ENCODE measurements around the gene ABCB10. TPM values are rescaled to one million over a fixed set of nuclear protein-coding genes. Genes with fewer than 3 reads are reported as not detected.
"Not testable (repeated sequence)": the region's sequence is repeated elsewhere in the genome, so short reads cannot be mapped to it uniquely, and the experiment has no call there.

Gene ABCB10
- total RNA-seq, 1 donor from 2014 or later, result 17.6 TPM

DNA sequence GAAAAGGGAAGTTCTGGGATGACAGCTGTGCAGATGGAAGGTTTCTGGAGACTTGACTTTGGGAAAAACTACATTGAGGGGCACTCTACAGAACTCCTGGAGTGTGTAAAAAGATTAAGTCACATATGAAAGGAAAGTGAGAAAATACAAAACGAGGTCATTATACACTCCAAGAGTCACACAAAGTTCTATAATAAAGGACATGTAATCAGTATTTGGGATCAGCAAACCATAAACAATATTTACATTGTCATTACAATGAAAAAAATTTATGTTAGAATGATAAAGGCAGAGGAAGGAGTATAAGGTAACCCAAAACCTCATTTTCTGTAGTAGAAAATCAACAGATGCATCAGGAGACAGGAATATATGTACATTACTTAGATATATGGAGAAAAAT lies 73.2 kb downstream of the ABCB10 start:
- Histone ChIP-seq H3K4me3 (ENCODE audit: low read depth, low read length) (no peak overlapping the region), H3K27me3 (ENCODE audit: control insufficient read depth, insufficient read depth, low read length) (no peaks in the 10 kb centered on the region), H3K36me3 (ENCODE audit: control insufficient read depth, insufficient read depth, low read length) (peaks cover 9% of the 10 kb centered on the region)
- FAIRE-seq (no peak), DNase-seq (ENCODE audit: low read depth) (no peak)
- TF ChIP-seq, protein P1, sequence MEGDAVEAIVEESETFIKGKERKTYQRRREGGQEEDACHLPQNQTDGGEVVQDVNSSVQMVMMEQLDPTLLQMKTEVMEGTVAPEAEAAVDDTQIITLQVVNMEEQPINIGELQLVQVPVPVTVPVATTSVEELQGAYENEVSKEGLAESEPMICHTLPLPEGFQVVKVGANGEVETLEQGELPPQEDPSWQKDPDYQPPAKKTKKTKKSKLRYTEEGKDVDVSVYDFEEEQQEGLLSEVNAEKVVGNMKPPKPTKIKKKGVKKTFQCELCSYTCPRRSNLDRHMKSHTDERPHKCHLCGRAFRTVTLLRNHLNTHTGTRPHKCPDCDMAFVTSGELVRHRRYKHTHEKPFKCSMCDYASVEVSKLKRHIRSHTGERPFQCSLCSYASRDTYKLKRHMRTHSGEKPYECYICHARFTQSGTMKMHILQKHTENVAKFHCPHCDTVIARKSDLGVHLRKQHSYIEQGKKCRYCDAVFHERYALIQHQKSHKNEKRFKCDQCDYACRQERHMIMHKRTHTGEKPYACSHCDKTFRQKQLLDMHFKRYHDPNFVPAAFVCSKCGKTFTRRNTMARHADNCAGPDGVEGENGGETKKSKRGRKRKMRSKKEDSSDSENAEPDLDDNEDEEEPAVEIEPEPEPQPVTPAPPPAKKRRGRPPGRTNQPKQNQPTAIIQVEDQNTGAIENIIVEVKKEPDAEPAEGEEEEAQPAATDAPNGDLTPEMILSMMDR (IDR thresholded peaks at IDR 0.05; ENCODE audit: insufficient read depth, low read length, severe bottlenecking), result no peak

- TF ChIP-seq, protein P1 (IDR thresholded peaks at IDR 0.05; ENCODE audit: insufficient read depth, low read length, severe bottlenecking), result no peak
- H3K27me3 ChIP-seq (ENCODE audit: control insufficient read depth, insufficient read depth, low read length), result no peaks in the 10 kb centered on the region
- no peak for FAIRE-seq
- H3K36me3 ChIP-seq (ENCODE audit: control insufficient read depth, insufficient read depth, low read length), result peaks cover 9% of the 10 kb centered on the region
- no peak overlapping the region for H3K4me3 ChIP-seq (ENCODE audit: low read depth, low read length)
- no peak for DNase-seq (ENCODE audit: low read depth)
These were observed 76.0 kb downstream of the ABCB10 start for GRCh38 chr1:229482511-229482910.

GRCh38 chr1:229480495-229480894 lies 78.0 kb downstream of the ABCB10 start:
- Histone ChIP-seq H3K4me3 (ENCODE audit: low read depth, low read length) (no peak overlapping the region), H3K27me3 (ENCODE audit: control insufficient read depth, insufficient read depth, low read length) (no peaks in the 10 kb centered on the region), H3K36me3 (ENCODE audit: control insufficient read depth, insufficient read depth, low read length) (peaks cover 9% of the 10 kb centered on the region)
- DNase-seq (ENCODE audit: low read depth), result no peak
- TF ChIP-seq, protein P1 (IDR thresholded peaks at IDR 0.05; ENCODE audit: insufficient read depth, low read length, severe bottlenecking), result no peak
- no peak for FAIRE-seq

DNA sequence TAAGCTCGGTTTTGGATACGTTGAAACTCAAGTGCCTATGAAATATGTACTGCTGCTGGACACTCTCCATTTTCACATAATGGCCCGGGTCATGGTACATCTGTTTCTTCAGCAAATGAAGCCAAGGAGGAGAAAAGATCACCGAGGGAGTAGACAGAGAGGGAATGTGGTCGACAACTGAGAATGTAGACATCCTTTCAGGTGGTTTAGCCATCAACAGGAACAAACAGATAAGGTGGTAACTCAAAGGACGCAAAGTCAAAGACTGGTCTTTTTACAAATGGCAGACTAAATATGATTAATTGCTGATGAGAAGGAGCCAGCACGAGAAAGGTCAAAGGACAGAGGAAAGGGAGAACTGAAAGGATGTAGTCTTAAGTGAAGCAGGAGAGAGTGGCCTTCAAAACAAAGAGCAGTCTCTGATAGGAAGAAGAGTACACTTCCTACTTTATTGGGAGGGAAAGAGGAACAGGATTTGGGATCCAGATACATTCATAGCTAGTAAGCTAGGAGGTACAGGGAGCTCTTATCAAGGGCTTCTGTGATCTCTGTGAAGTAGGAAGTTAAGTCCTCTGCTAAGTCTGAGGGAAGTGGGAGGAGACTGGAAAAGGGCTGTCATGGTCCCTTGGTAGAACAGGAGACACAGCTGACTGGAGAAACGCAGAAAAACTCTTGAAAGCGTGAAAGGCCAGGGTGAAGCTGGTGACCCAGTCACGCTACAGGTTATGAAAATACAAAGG lies 78.7 kb downstream of the ABCB10 start:
- Histone ChIP-seq H3K27me3 (ENCODE audit: control insufficient read depth, insufficient read depth, low read length) (no peaks in the 10 kb centered on the region), H3K36me3 (ENCODE audit: control insufficient read depth, insufficient read depth, low read length) (peaks cover 10% of the 10 kb centered on the region), H3K4me3 (ENCODE audit: low read depth, low read length) (no peak overlapping the region)
- FAIRE-seq, result no peak
- TF ChIP-seq, protein P1 (IDR thresholded peaks at IDR 0.05; ENCODE audit: insufficient read depth, low read length, severe bottlenecking), result no peak
- no peak for DNase-seq (ENCODE audit: low read depth)

- no peaks in the 10 kb centered on the region for H3K27me3 ChIP-seq (ENCODE audit: control insufficient read depth, insufficient read depth, low read length)
- FAIRE-seq (no peak), DNase-seq (ENCODE audit: low read depth) (no peak)
- H3K36me3 ChIP-seq (ENCODE audit: control insufficient read depth, insufficient read depth, low read length), result peaks cover 14% of the 10 kb centered on the region
- H3K4me3 ChIP-seq (ENCODE audit: low read depth, low read length), result no peak overlapping the region
- TF ChIP-seq, protein P1 (IDR thresholded peaks at IDR 0.05; ENCODE audit: insufficient read depth, low read length, severe bottlenecking), result no peak
These were observed 79.7 kb downstream of the ABCB10 start for GRCh38 chr1:229478852-229479251.

GRCh38 chr1:229475859-229476258 lies 82.6 kb downstream of the ABCB10 start:
- not testable (repeated sequence) for FAIRE-seq; H3K27me3 ChIP-seq (ENCODE audit: control insufficient read depth, insufficient read depth, low read length); DNase-seq (ENCODE audit: low read depth); H3K4me3 ChIP-seq (ENCODE audit: low read depth, low read length)
- peaks cover 12% of the 10 kb centered on the region for H3K36me3 ChIP-seq (ENCODE audit: control insufficient read depth, insufficient read depth, low read length)
